IMR-90 (cell line): ENCODE measurements around the gene TVP23C. TPM values are rescaled to one million over a fixed set of nuclear protein-coding genes. Genes with fewer than 3 reads are reported as not detected.

Experiments
- ATAC-seq: fragments of 200-7000 bp; cut with Tn5 transposase; 2 replicates; pipeline ENCODE4 v1.9.1; 2020; ENCODE audit warnings: low read depth, mild to moderate bottlenecking, moderate library complexity
- BruUV-seq: library from RNA; stranded (reverse); fragments of 400-500 nt; replicated peaks from 2 replicates; lab custom pipeline; 2021; lab: Mats Ljungman, UMichigan
- CTCF ChIA-PET: fragments of 300-600 bp; formaldehyde crosslinking; extraction: SDS; loops from one replicate; lab custom pipeline; 2021; ENCODE audit warnings: antibody characterized with exemption; lab: Yijun Ruan, JAX
- POLR2A ChIA-PET: fragments of 300-600 bp; sonication (Branson Sonifier 250); formaldehyde crosslinking; loops from one replicate; lab custom pipeline; 2022; ENCODE audit warnings: antibody characterized with exemption; ENCODE audit not compliant: unreplicated experiment; lab: Charles Lee
- DNase-seq: peaks from one replicate; pipeline ENCODE4 v3.0.0; 2013
- H2AFZ ChIP-seq: replicated peaks from 2 replicates; pipeline ENCODE3; 2013; ENCODE audit warnings: low read length, mild to moderate bottlenecking; ENCODE audit not compliant: poor library complexity
- H2AK5ac ChIP-seq: 2 replicates; pipeline ENCODE4 v1.6.1; 2013; ENCODE audit warnings: low read depth, low read length, inconsistent platforms
- H2AK9ac ChIP-seq: replicated peaks from 2 replicates; pipeline ENCODE3; 2013; ENCODE audit warnings: mild to moderate bottlenecking, low read depth, low read length, moderate library complexity; ENCODE audit not compliant: poor library complexity
- H2BK120ac ChIP-seq: 2 replicates; pipeline ENCODE4 v1.6.1; 2013; ENCODE audit warnings: low read depth, low read length, inconsistent platforms
- H2BK15ac ChIP-seq: 3 replicates; pipeline ENCODE4 v1.6.1; 2013; ENCODE audit warnings: low read depth, low read length, inconsistent platforms
- H2BK20ac ChIP-seq: 2 replicates; pipeline ENCODE4 v1.6.1; 2013; ENCODE audit warnings: low read depth, mild to moderate bottlenecking, inconsistent platforms, low read length, moderate library complexity
- H2BK5ac ChIP-seq: 2 replicates; pipeline ENCODE4 v1.6.1; 2013; ENCODE audit warnings: mild to moderate bottlenecking, low read depth, low read length, inconsistent platforms; ENCODE audit not compliant: poor library complexity, severe bottlenecking
- H3K14ac ChIP-seq: replicated peaks from 2 replicates; pipeline ENCODE4 v1.6.1; 2013; ENCODE audit warnings: low read depth, low read length, inconsistent platforms
- H3K18ac ChIP-seq: 2 replicates; pipeline ENCODE4 v1.6.1; 2013; ENCODE audit warnings: low read depth, low read length, control low read depth
- H3K23ac ChIP-seq: 2 replicates; pipeline ENCODE4 v1.6.1; 2013; ENCODE audit warnings: low read depth, low read length, inconsistent platforms
- H3K27ac ChIP-seq: 2 replicates; pipeline ENCODE4 v1.5.1; 2013; ENCODE audit warnings: mild to moderate bottlenecking, control low read depth, low read length; ENCODE audit not compliant: insufficient read depth
- H3K27me3 ChIP-seq: 2 replicates; pipeline ENCODE4 v1.6.1; 2013; ENCODE audit warnings: low read length; ENCODE audit not compliant: control insufficient read depth, insufficient read depth
- H3K36me3 ChIP-seq: 2 replicates; pipeline ENCODE4 v1.6.1; 2013; ENCODE audit warnings: low read length, mixed read lengths; ENCODE audit not compliant: control insufficient read depth, insufficient read depth
- H3K4ac ChIP-seq: 2 replicates; pipeline ENCODE4 v1.6.1; 2013; ENCODE audit warnings: low read depth, low read length, inconsistent platforms
- H3K4me1 ChIP-seq: 2 replicates; pipeline ENCODE4 v1.6.1; 2013; ENCODE audit warnings: low read length, mixed read lengths; ENCODE audit not compliant: control insufficient read depth, insufficient read depth
- H3K4me2 ChIP-seq: 2 replicates; pipeline ENCODE4 v1.6.1; 2013; ENCODE audit warnings: low read depth, mild to moderate bottlenecking, control low read depth, low read length, moderate library complexity
- H3K4me3 ChIP-seq: 2 replicates; pipeline ENCODE4 v1.5.1; 2013; ENCODE audit warnings: low read depth, mild to moderate bottlenecking, control low read depth, low read length, moderate library complexity; ENCODE audit not compliant: insufficient read depth
- H3K56ac ChIP-seq: 2 replicates; pipeline ENCODE4 v1.6.1; 2013; ENCODE audit warnings: low read length, inconsistent platforms; ENCODE audit not compliant: insufficient read depth; ENCODE audit errors: extremely low read depth
- H3K79me1 ChIP-seq, 2 experiments: 2 replicates each; pipeline ENCODE4 v1.6.1; 2013; ENCODE audit warnings: low read length in 2 of 2, inconsistent platforms in 1 of 2, low read depth in 1 of 2
- H3K9ac ChIP-seq: 2 replicates; pipeline ENCODE4 v1.6.1; 2013; ENCODE audit warnings: low read depth, low read length, control low read depth
- H3K9me1 ChIP-seq: 2 replicates; pipeline ENCODE4 v1.6.1; 2013; ENCODE audit warnings: low read length, inconsistent platforms; ENCODE audit not compliant: insufficient read depth
- H3K9me3 ChIP-seq: 2 replicates; pipeline ENCODE4 v1.6.1; 2013; ENCODE audit warnings: low read length; ENCODE audit not compliant: control insufficient read depth, insufficient read depth
- H4K20me1 ChIP-seq: 2 replicates; pipeline ENCODE4 v1.6.1; 2013; ENCODE audit warnings: low read length, inconsistent platforms; ENCODE audit not compliant: insufficient read depth
- H4K5ac ChIP-seq: 2 replicates; pipeline ENCODE4 v1.6.1; 2013; ENCODE audit warnings: mild to moderate bottlenecking, low read depth, low read length, control low read depth
- H4K8ac ChIP-seq, 2 experiments: 2 replicates each; pipeline ENCODE4 v1.6.1; 2013; ENCODE audit warnings: low read depth in 2 of 2, low read length in 2 of 2, control low read depth in 1 of 2, inconsistent platforms in 1 of 2
- H4K91ac ChIP-seq: 2 replicates; pipeline ENCODE4 v1.6.1; 2013; ENCODE audit warnings: low read depth, low read length, inconsistent platforms; ENCODE audit not compliant: insufficient read depth
- BHLHE40 ChIP-seq: fragments of 150-350 bp; IDR thresholded peaks from 2 replicates; pipeline ENCODE4 v1.6.1; 2016; ENCODE audit warnings: mild to moderate bottlenecking, low read depth, low read length
- CEBPB ChIP-seq: IDR thresholded peaks from 2 replicates; pipeline ENCODE4 v1.6.1; 2012; ENCODE audit warnings: low read depth, low read length, improper control_type of control experiment
- CHD1 ChIP-seq: IDR thresholded peaks from 2 replicates; pipeline ENCODE4 v1.6.1; 2012; ENCODE audit warnings: low read depth, low read length, improper control_type of control experiment
- MXI1 ChIP-seq: IDR thresholded peaks from 2 replicates; pipeline ENCODE4 v1.6.1; 2012; ENCODE audit warnings: low read depth, mild to moderate bottlenecking, low read length, moderate library complexity, borderline replicate concordance
- NFE2L2 ChIP-seq: fragments of 150-350 bp; IDR thresholded peaks from 2 replicates; pipeline ENCODE4 v1.6.1; 2016; ENCODE audit warnings: low read depth, mild to moderate bottlenecking, low read length
- POLR2A ChIP-seq: IDR thresholded peaks from 2 replicates; pipeline ENCODE4 v1.6.1; 2012; ENCODE audit warnings: mild to moderate bottlenecking, low read depth, low read length
- WGBS, 2 experiments: methylation state at CpG; one replicate each; pipeline versions ENCODE4 v1.1.5 to v1.1.7; 2013; ENCODE audit warnings: missing lambda C conversion rate in 2 of 2; ENCODE audit not compliant: insufficient read length in 1 of 2; ENCODE audit errors: extremely low coverage in 2 of 2; 5-methylcytosine and 5-hydroxymethylcytosine counted together
- dilution Hi-C: fragments of 300-500 bp; cut with HindIII; formaldehyde crosslinking; loops from one replicate; pipeline ENCODE4 v1.14.3; 2018; ENCODE audit warnings: low sequenced_read_pairs; ENCODE audit not compliant: unreplicated experiment
- in situ Hi-C: fragments of 300-500 bp; cut with MboI; formaldehyde crosslinking; loops from 3 replicates; pipeline ENCODE4 v1.14.3; 2019; ENCODE audit warnings: low sequenced_read_pairs, inconsistent platforms, mixed read lengths
- intact Hi-C: fragments of 100-400 bp; cut with micrococcal nuclease; formaldehyde crosslinking; loops from 2 replicates; pipeline ENCODE4 v1.10.0; 2022
- polyA plus RNA-seq, 3 experiments: library from polyadenylated mRNA; depleted of rRNA; stranded (reverse); fragments of >200 nt; gene quantifications; 2 replicates each; pipeline ENCODE4 v1.2.3, GENCODE V29; 2012; ENCODE audit warnings: low replicate concordance in 1 of 3
- total RNA-seq: library from RNA; depleted of rRNA; stranded (reverse); fragments of >200 nt; gene quantifications from 2 replicates; pipeline ENCODE4 v1.2.3, GENCODE V29; 2012
- TF ChIP-seq, protein P1 (sequence below): fragments of 150-350 bp; IDR thresholded peaks from 2 replicates; pipeline ENCODE4 v1.6.1; 2017; ENCODE audit warnings: mild to moderate bottlenecking, antibody characterized with exemption, low read length, low read depth

TVP23C gene
- total and polyA plus RNA-seq, 2 of the 4 experiments (the other 2 are of a cell fraction) = 7.5 to 12.0 TPM

- no peak for ATAC-seq
- in situ Hi-C loops (no loop called here), dilution Hi-C loops (no loop called here)
Observed at GRCh38 chr17:15481481-15481880, 81.8 kb downstream of the TVP23C start.

More at GRCh38 chr17:15481481-15481880, 81.8 kb downstream of the TVP23C start:
- intact Hi-C loops = no loop called here
- Histone ChIP-seq H4K5ac (no peak overlapping the region), H3K36me3 (no peaks in the 10 kb centered on the region), H3K27me3 (no peaks in the 10 kb centered on the region), H3K4ac (no peak overlapping the region), H3K23ac (no peak overlapping the region), H3K9me1 (peaks cover 6% of the 10 kb centered on the region; the same call in 1 of the 2 replicates), H2AK5ac (no peak overlapping the region), H3K14ac (no peak overlapping the region), H3K56ac (no peak overlapping the region), H3K79me1 (no peaks in the 10 kb centered on the region), H2BK120ac (no peak overlapping the region), H2BK20ac (no peak overlapping the region), H2AK9ac (no peak overlapping the region), H2BK5ac (no peak overlapping the region), H4K8ac (no peak overlapping the region), H3K9me3 (no peaks in the 10 kb centered on the region), H3K4me3 (no peak overlapping the region), H4K20me1 (no peaks in the 10 kb centered on the region), H3K9ac (no peak overlapping the region), H3K4me1 (peaks cover 5% of the 10 kb centered on the region), H2BK15ac (no peak overlapping the region), H3K27ac (no peak overlapping the region), H3K4me2 (no peak overlapping the region), H4K91ac (no peak overlapping the region), H2AFZ (no peak overlapping the region), H3K18ac (no peak overlapping the region)
- DNase-seq = no peak
- CTCF ChIA-PET = no interaction called here
- WGBS, 2 experiments = 96% methylated on average over 4 of the region's 6 CpGs; no CpG with 5 or more reads in 1 of the 2 experiments
- POLR2A ChIA-PET = no interaction called here
- no peak for TF ChIP-seq POLR2A
- no peak for TF ChIP-seq CHD1
- TF ChIP-seq BHLHE40 = no peak
- no peak for TF ChIP-seq CEBPB
- TF ChIP-seq MXI1 = no peak
- TF ChIP-seq NFE2L2 = no peak
- TF ChIP-seq, protein P1, sequence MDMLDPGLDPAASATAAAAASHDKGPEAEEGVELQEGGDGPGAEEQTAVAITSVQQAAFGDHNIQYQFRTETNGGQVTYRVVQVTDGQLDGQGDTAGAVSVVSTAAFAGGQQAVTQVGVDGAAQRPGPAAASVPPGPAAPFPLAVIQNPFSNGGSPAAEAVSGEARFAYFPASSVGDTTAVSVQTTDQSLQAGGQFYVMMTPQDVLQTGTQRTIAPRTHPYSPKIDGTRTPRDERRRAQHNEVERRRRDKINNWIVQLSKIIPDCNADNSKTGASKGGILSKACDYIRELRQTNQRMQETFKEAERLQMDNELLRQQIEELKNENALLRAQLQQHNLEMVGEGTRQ = no peak
- BruUV-seq = no TSS peak
